IgD-negative memory B cell (primary cell): Measurements from ENCODE around the gene PHLDA2. TPM values are rescaled to one million over a fixed set of nuclear protein-coding genes. Genes with fewer than 3 reads are reported as not detected.
A peak's percentile ranks its signal among the peaks of the same experiment; 100 is the strongest.

Experiments
- H3K27ac Mint-ChIP-seq, 3 donors: one replicate each; pipeline ENCODE4 v1.8.0; 2020 to 2022; ENCODE audit warnings: mild to moderate bottlenecking in 3 of 3, mixed read lengths in 3 of 3, moderate library complexity in 1 of 3
- H3K27me3 Mint-ChIP-seq: one replicate; pipeline ENCODE4 v1.8.0; 2021; ENCODE audit warnings: mixed read lengths
- H3K36me3 Mint-ChIP-seq: one replicate; pipeline ENCODE4 v1.8.0; 2020; ENCODE audit warnings: mild to moderate bottlenecking, mixed read lengths
- H3K4me1 Mint-ChIP-seq, 3 donors: one replicate each; pipeline ENCODE4 v1.8.0; 2020 to 2022; ENCODE audit warnings: mixed read lengths in 3 of 3, mild to moderate bottlenecking in 1 of 3
- H3K4me3 Mint-ChIP-seq, 4 donors: one replicate each; pipeline ENCODE4 v1.8.0; 2020 to 2022; ENCODE audit warnings: mild to moderate bottlenecking in 4 of 4, mixed read lengths in 4 of 4, moderate library complexity in 3 of 4
- H3K9me3 Mint-ChIP-seq, 3 donors: one replicate each; pipeline ENCODE4 v1.8.0; 2020 to 2021; ENCODE audit warnings: mixed read lengths in 3 of 3, mild to moderate bottlenecking in 1 of 3
- polyA plus RNA-seq: library from polyadenylated mRNA; unstranded; fragments of 300-500 nt; fragmentation: Illumina TruSeq; gene quantifications from one replicate; pipeline ENCODE4 v1.2.3, GENCODE V29; 2021

The PHLDA2 gene
- polyA plus RNA-seq, 1 donor from 2014 or later = not detected

GRCh38 chr11:2881076-2881980 lies 47.9 kb downstream of the PHLDA2 start:
- H3K9me3 Mint-ChIP-seq = peaks cover 0 to 3% (median 0%) of the 10 kb centered on the region in 3 donors
- H3K27ac Mint-ChIP-seq = no peak overlapping the region
- H3K36me3 Mint-ChIP-seq = no peaks in the 10 kb centered on the region
- peak overlapping the region in 1 of 4 donors; percentile 48 for H3K4me3 Mint-ChIP-seq
- peaks cover 0 to 1% (median 0%) of the 10 kb centered on the region in 3 donors for H3K4me1 Mint-ChIP-seq
- peaks cover 8% of the 10 kb centered on the region for H3K27me3 Mint-ChIP-seq

GRCh38 chr11:2880646-2881045 lies 48.6 kb downstream of the PHLDA2 start:
- H3K27ac Mint-ChIP-seq = no peak overlapping the region
- peaks cover 0 to 1% (median 0%) of the 10 kb centered on the region in 3 donors for H3K4me1 Mint-ChIP-seq
- H3K4me3 Mint-ChIP-seq = no peak overlapping the region
- H3K36me3 Mint-ChIP-seq = no peaks in the 10 kb centered on the region
- H3K9me3 Mint-ChIP-seq = peaks cover 0 to 3% (median 0%) of the 10 kb centered on the region in 3 donors
- peaks cover 8% of the 10 kb centered on the region for H3K27me3 Mint-ChIP-seq

GRCh38 chr11:2878782-2879181 lies 50.4 kb downstream of the PHLDA2 start:
- peaks cover 0 to 3% (median 3%) of the 10 kb centered on the region in 3 donors for H3K9me3 Mint-ChIP-seq

More at GRCh38 chr11:2878782-2879181, 50.4 kb downstream of the PHLDA2 start:
- H3K4me1 Mint-ChIP-seq = peaks cover 0 to 2% (median 0%) of the 10 kb centered on the region in 3 donors
- H3K4me3 Mint-ChIP-seq = no peak overlapping the region
- H3K27me3 Mint-ChIP-seq = peaks cover 10% of the 10 kb centered on the region
- no peaks in the 10 kb centered on the region for H3K36me3 Mint-ChIP-seq
- H3K27ac Mint-ChIP-seq = no peak overlapping the region

Other genes starting within 250 kb of the PHLDA2 start
- 0.09 TPM for gene KCNQ1OT1, start 229.4 kb downstream of the PHLDA2 start, polyA plus RNA-seq
- gene CDKN1C, start 43.6 kb downstream of the PHLDA2 start, polyA plus RNA-seq = not detected
- gene NAP1L4, start 62.9 kb upstream of the PHLDA2 start, polyA plus RNA-seq = 89.0 TPM
- gene CARS1, start 128.0 kb upstream of the PHLDA2 start, polyA plus RNA-seq = 35.8 TPM
- 0.25 TPM for gene OSBPL5, start 235.9 kb upstream of the PHLDA2 start, polyA plus RNA-seq